Small intestine (tissue), 7 donors: ENCODE results near the gene PLA2G2F. TPM values are rescaled to one million over a fixed set of nuclear protein-coding genes. Genes with fewer than 3 reads are reported as not detected.

Experiments
- DNase-seq, 2 donors: peaks; one replicate each; pipeline versions ENCODE4 v3.0.0 to v3.0.0-alpha.2; 2013
- FAIRE-seq: peaks from 2 replicates; lab custom pipeline; 2012; peaks lifted over from hg19 to GRCh38; lab: Jason Lieb, UNC
- H3K27ac ChIP-seq, 3 donors: one replicate each; pipeline ENCODE4 v1.5.1; 2013; ENCODE audit warnings: low read length in 2 of 3, mild to moderate bottlenecking in 2 of 3, control low read depth in 1 of 3, inconsistent platforms in 1 of 3, low read depth in 1 of 3, moderate library complexity in 1 of 3
- H3K27me3 ChIP-seq, 3 donors: one replicate each; pipeline ENCODE4 v1.6.1; 2013; ENCODE audit warnings: low read length in 3 of 3, inconsistent platforms in 1 of 3; ENCODE audit not compliant: control insufficient read depth in 3 of 3, insufficient read depth in 3 of 3
- H3K36me3 ChIP-seq, 3 donors: one replicate each; pipeline ENCODE4 v1.6.1; 2013; ENCODE audit warnings: low read length in 3 of 3, inconsistent platforms in 1 of 3, low read depth in 1 of 3, mild to moderate bottlenecking in 1 of 3, moderate library complexity in 1 of 3; ENCODE audit not compliant: control insufficient read depth in 3 of 3, insufficient read depth in 2 of 3
- H3K4me1 ChIP-seq, 3 donors: one replicate each; pipeline ENCODE4 v1.6.1; 2013; ENCODE audit warnings: low read length in 2 of 3, inconsistent platforms in 1 of 3, low read depth in 1 of 3, mild to moderate bottlenecking in 1 of 3, moderate library complexity in 1 of 3; ENCODE audit not compliant: control insufficient read depth in 3 of 3, insufficient read depth in 2 of 3
- H3K4me3 ChIP-seq, 3 donors: one replicate each; pipeline ENCODE4 v1.5.1; 2013; ENCODE audit warnings: low read length in 3 of 3, control low read depth in 1 of 3, inconsistent platforms in 1 of 3, low read depth in 1 of 3, mild to moderate bottlenecking in 1 of 3, moderate library complexity in 1 of 3
- H3K9me3 ChIP-seq, 2 donors: one replicate each; pipeline ENCODE4 v1.6.1; 2013; ENCODE audit warnings: low read depth in 1 of 2, low read length in 1 of 2; ENCODE audit not compliant: control insufficient read depth in 2 of 2, insufficient read depth in 1 of 2
- WGBS, 3 donors: extraction: QIAGEN DNeasy Blood & Tissue Kit; methylation state at CpG; one replicate each; pipeline ENCODE4 v1.1.7; 2013; 5-methylcytosine and 5-hydroxymethylcytosine counted together
- polyA plus RNA-seq, 4 donors: library from polyadenylated mRNA; stranded (reverse) in 3 of 4; unstranded in 1 of 4; fragments of 200-250 nt in 3 of 4; fragments of 120-200 nt in 1 of 4; gene quantifications; one replicate each; pipeline versions ENCODE4 v1.2.1 to v1.2.3, GENCODE V29; 2013
- donor health status: healthy with polysubstance abuse.
- donor health status: control.
- donor health status: control.
- donor health status: Bipolar disorder and iron deficiency.
- donor health status: healthy.

PLA2G2F gene
- polyA plus RNA-seq, 4 donors = 0.01 to 0.04 TPM; not detected in 2

GRCh38 chr1:20165522-20165951, 26.4 kb downstream of the PLA2G2F start:
- Histone ChIP-seq H3K4me3 (no peak overlapping the region), H3K27ac (no peak overlapping the region), H3K36me3 (no peaks in the 10 kb centered on the region), H3K9me3 (peaks cover 0 to 48% of the 10 kb centered on the region in 2 donors), H3K27me3 (no peaks in the 10 kb centered on the region), H3K4me1 (no peaks in the 10 kb centered on the region)
- 73 to 87% (median 86%) methylated on average over 14 to 16 of the region's 16 CpGs for WGBS, 3 donors
- FAIRE-seq (no peak), DNase-seq (no peak)

DNA sequence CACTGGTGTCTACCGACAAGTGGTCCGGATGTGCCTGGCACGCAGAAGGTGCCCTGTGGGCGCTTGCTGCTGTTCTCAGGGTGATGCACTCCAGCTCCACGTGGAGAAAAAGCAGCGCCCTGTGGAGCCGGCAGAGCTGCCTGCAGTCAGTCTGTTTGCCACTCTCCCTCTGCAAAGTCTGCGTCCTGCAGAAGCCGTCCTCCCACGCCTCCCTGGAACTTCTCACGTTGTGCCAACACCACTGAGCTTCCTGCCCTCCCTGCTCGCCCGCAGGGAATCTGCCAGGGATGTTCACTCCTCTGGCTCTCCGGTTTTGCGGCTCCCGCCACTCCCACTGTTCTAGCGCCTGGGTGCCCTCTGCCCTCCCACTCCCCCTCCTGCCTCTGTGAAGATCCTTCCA, 26.9 kb downstream of the PLA2G2F start:
- WGBS, 3 donors = 59 to 61% (median 60%) methylated on average over 17 of the region's 17 CpGs
- H3K27me3 ChIP-seq = no peaks in the 10 kb centered on the region
- H3K27ac ChIP-seq = no peak overlapping the region
- FAIRE-seq (no peak), DNase-seq (no peak)
- H3K9me3 ChIP-seq = peaks cover 0 to 43% of the 10 kb centered on the region in 2 donors
- no peak overlapping the region for H3K4me3 ChIP-seq
- H3K36me3 ChIP-seq = no peaks in the 10 kb centered on the region
- H3K4me1 ChIP-seq = no peaks in the 10 kb centered on the region

- 81 to 89% (median 83%) methylated on average over 8 of the region's 8 CpGs for WGBS, 3 donors
- no peaks in the 10 kb centered on the region for H3K36me3 ChIP-seq
- H3K9me3 ChIP-seq = peaks cover 0 to 33% of the 10 kb centered on the region in 2 donors
- no peak overlapping the region for H3K27ac ChIP-seq
- H3K27me3 ChIP-seq = no peaks in the 10 kb centered on the region
- DNase-seq (no peak), FAIRE-seq (no peak)
- H3K4me1 ChIP-seq = no peaks in the 10 kb centered on the region
- no peak overlapping the region for H3K4me3 ChIP-seq
These were observed 28.0 kb downstream of the PLA2G2F start for GRCh38 chr1:20167126-20167525.

DNA sequence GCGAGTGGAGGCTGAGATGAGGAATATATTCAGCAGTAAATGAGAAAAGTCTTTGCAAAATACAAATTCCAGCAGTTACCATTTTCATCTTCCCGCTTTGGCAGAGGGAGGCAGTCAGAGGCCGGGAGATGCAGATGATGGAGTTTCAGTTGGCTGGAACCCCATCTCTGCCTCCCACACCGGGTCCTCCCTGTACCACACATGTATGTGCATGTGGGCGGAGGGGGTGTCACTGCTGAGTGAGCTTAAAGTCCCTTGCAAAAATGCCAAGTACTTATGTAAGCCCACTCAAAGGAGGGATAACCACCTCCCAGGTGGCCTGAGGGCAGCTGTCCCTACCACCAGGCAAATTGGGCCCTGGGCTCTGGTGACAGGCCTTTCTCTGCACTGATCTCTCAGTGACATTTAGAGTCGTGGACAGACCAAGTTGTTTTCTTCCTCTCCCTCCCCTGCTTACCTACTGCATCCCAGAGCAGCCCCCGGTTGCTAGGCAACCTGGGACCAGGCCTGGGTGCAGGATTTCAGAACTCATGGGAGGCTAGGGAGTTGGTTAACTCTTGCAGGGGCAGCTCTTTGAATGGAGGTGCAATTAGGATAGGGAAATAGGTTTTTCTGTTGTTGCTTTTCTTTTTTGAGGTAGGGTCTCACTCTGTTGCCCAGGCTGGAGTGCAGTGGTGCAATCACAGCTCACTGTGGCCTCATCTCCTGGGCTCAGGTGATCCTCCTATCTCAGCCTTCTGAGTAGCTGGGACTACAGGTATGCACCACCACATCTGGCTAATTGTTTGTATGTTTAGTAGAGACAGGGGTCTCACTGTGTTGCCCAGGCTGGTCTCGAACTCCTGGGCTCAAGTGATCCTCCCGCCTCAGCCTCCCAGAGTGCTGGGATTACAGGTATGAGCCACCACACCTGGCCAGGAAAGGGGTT, 29.7 kb downstream of the PLA2G2F start:
- FAIRE-seq = no peak
- Histone ChIP-seq H3K27ac (no peak overlapping the region), H3K9me3 (peaks cover 0 to 16% of the 10 kb centered on the region in 2 donors), H3K27me3 (no peaks in the 10 kb centered on the region), H3K4me1 (no peaks in the 10 kb centered on the region), H3K36me3 (no peaks in the 10 kb centered on the region), H3K4me3 (no peak overlapping the region)
- DNase-seq = no peak
- WGBS, 3 donors = 77 to 84% (median 81%) methylated on average over 9 of the region's 9 CpGs

GRCh38 chr1:20169932-20170331, 30.8 kb downstream of the PLA2G2F start:
- WGBS, 3 donors = 84 to 90% (median 88%) methylated on average over 5 of the region's 5 CpGs

GRCh38 chr1:20172033-20172590, 33.0 kb downstream of the PLA2G2F start:
- FAIRE-seq (no peak), DNase-seq (no peak)
- H3K27me3 ChIP-seq = peaks cover 0 to 4% (median 0%) of the 10 kb centered on the region in 3 donors
- 83 to 88% (median 86%) methylated on average over 12 of the region's 12 CpGs for WGBS, 3 donors
- no peak overlapping the region for H3K4me3 ChIP-seq
- no peaks in the 10 kb centered on the region for H3K4me1 ChIP-seq
- no peak overlapping the region for H3K27ac ChIP-seq
- H3K36me3 ChIP-seq = no peaks in the 10 kb centered on the region
- H3K9me3 ChIP-seq = no peaks in the 10 kb centered on the region

More at GRCh38 chr1:20169932-20170331, 30.8 kb downstream of the PLA2G2F start:
- DNase-seq (no peak), FAIRE-seq (no peak)
- Histone ChIP-seq H3K36me3 (no peaks in the 10 kb centered on the region), H3K27ac (no peak overlapping the region), H3K4me3 (no peak overlapping the region), H3K4me1 (no peaks in the 10 kb centered on the region), H3K9me3 (peaks cover 0 to 6% of the 10 kb centered on the region in 2 donors), H3K27me3 (no peaks in the 10 kb centered on the region)

DNA sequence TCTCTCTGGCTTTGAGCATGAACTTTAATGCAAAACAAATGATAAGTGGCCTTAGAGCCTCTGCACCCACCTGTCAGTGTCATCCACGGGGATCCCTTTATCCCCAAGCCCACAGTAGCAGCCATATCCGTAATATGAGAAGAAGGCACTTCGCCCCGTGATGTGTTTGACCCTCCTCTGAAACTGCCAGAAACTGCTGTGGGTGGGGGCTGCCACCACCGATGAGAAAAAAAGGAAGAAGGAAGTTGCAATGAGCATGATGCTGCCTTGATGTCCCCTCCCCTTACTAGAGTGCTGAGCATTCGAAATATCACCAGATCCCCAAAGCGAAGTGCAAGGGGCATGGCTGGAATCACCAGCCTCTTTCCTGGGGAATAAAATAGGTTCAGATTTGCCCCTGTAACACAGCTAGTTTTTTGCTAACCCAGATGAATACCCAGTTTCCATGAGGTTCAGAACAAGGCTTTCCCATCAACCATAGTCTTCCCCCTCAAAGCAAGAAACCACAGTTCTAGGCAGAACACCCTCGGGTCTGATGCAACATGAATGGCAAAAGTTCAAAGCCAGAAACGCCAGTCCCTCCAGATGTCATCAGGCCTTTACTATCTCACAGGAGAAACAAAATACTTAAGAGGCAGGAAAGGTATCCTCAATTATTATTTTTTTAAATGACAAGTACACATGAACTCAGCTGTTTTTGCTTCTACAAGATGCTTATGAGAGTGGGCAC, 36.0 kb downstream of the PLA2G2F start:
- Histone ChIP-seq H3K4me3 (no peak overlapping the region), H3K4me1 (no peaks in the 10 kb centered on the region), H3K36me3 (no peaks in the 10 kb centered on the region), H3K9me3 (peaks cover 0 to 5% of the 10 kb centered on the region in 2 donors), H3K27ac (no peak overlapping the region), H3K27me3 (peaks cover 0 to 4% (median 0%) of the 10 kb centered on the region in 3 donors)
- no peak for DNase-seq
- no peak for FAIRE-seq
- WGBS, 3 donors = 63 to 82% (median 68%) methylated on average over 9 of the region's 9 CpGs
